ENCODE measurements around the gene ARMC7. TPM values are rescaled to one million over a fixed set of nuclear protein-coding genes. Genes with fewer than 3 reads are reported as not detected.

The ARMC7 gene
- total and polyA plus RNA-seq, 2 of the 4 experiments (the other 2 are of a cell fraction) = 1.8 to 6.9 TPM

DNA sequence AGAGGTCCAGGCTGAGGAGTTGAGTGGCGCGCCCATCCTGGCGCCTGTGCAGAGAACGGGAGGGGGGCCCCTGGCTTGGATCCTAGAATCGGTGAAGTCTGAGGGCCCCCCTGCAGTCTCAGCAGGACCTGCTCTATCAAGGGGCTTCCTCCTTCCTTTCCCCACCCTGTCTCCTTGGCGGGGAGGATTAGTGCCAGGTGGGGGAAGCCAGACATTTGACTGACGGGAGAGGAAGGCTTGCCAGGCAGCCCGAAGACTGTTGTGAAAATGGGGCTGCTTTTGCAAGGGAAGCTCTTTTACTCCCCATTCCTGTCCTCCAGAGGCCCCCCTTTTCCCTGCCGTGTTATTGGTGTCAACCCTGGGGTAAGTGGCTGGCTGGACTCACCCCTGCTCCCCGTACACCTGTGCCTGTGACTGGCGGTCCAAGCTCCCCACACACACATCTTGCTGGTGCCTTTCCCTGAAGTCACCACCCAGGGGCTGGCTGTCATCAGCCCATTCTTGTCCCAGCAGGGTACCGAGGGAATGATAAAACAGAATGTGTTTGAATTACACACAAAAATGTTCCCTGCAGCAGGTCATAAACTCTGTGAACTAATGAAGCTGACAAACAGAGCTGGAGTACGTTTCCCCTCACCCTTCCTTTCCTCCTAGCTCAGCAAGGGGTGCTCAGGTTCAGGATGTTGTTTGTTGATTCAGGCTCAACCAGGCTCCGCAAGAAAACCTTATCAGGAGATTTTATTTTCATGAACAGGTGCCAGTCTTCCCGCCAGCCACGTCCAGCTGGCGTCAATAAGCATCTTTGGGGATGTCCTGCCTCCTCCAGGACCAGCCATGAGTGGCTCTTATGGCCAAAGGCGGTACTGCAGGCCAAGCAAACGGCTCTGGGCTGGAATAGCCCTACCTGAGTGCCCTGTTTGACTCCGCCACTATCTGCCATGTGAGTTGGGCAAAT, 4.4 kb upstream of the ARMC7 start (continued):
- TF ChIP-seq, protein P1, sequence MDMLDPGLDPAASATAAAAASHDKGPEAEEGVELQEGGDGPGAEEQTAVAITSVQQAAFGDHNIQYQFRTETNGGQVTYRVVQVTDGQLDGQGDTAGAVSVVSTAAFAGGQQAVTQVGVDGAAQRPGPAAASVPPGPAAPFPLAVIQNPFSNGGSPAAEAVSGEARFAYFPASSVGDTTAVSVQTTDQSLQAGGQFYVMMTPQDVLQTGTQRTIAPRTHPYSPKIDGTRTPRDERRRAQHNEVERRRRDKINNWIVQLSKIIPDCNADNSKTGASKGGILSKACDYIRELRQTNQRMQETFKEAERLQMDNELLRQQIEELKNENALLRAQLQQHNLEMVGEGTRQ (IDR thresholded peaks at IDR 0.05; ENCODE audit: low read depth, low read length) = no peak

DNA sequence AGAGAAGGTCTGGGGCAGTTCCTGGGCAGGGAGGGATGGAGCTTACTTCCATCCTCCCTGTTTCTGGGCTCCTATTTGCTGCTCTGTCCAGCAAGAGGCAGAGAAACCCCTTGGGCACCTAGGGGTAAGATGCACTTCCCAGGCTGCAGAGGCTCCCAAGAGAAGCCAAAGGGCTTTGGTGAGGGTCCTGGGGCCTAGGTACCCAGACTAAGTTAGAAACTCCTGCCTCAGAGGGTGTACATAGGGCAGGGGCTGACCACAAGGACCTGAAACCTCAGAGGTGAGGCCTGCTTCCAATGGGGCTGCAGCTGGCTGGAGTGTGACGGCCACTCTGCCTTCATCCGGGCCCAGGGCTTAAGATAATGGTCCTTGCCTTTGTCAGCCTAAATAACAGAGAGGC, 1.6 kb upstream of the ARMC7 start:
- Histone ChIP-seq H3K4me2 (ENCODE audit: low read depth, low read length) (no peak overlapping the region), H3K9me3 (ENCODE audit: control insufficient read depth, insufficient read depth, low read length) (no peaks in the 10 kb centered on the region), H4K8ac (ENCODE audit: low read depth in 2 of 2, low read length in 2 of 2) (no peak overlapping the region), H2AK9ac (replicated peaks; ENCODE audit: low read depth, low read length, poor library complexity) (no peak overlapping the region), H3K79me1 (ENCODE audit: low read depth in 1 of 2, low read length in 2 of 2) (peaks cover 17 to 24% of the 10 kb centered on the region in 2 experiments), H3K36me3 (ENCODE audit: control insufficient read depth, insufficient read depth, low read length) (peaks cover 2% of the 10 kb centered on the region; the same call in 1 of the 2 replicates), H2BK5ac (ENCODE audit: low read depth, low read length, poor library complexity, severe bottlenecking) (no peak overlapping the region), H4K91ac (ENCODE audit: insufficient read depth, low read depth, low read length) (no peak overlapping the region), H3K27me3 (ENCODE audit: control insufficient read depth, insufficient read depth, low read length) (peaks cover 2% of the 10 kb centered on the region; the same call in 1 of the 2 replicates), H3K9ac (ENCODE audit: low read depth, low read length) (no peak overlapping the region), H3K18ac (ENCODE audit: low read depth, low read length) (no peak overlapping the region), H3K14ac (replicated peaks; ENCODE audit: low read depth, low read length) (no peak overlapping the region), H3K23ac (ENCODE audit: low read depth, low read length) (no peak overlapping the region), H4K5ac (ENCODE audit: low read depth, low read length) (no peak overlapping the region), H3K4me1 (ENCODE audit: control insufficient read depth, insufficient read depth, low read length) (0 out of 2 replicates have a peak, but pooled peaks cover 4% of the 10 kb centered on the region), H3K56ac (ENCODE audit: extremely low read depth, insufficient read depth, low read length) (no peak overlapping the region), H4K20me1 (ENCODE audit: insufficient read depth, low read length) (no peaks in the 10 kb centered on the region), H2BK20ac (ENCODE audit: low read depth, low read length) (no peak overlapping the region), H2AK5ac (ENCODE audit: low read depth, low read length) (no peak overlapping the region), H3K27ac (ENCODE audit: insufficient read depth, low read length) (no peak overlapping the region), H3K9me1 (ENCODE audit: insufficient read depth, low read length) (0 out of 2 replicates have a peak, but pooled peaks cover 5% of the 10 kb centered on the region), H2BK15ac (ENCODE audit: low read depth, low read length) (no peak overlapping the region), H3K4ac (ENCODE audit: low read depth, low read length) (no peak overlapping the region), H2BK120ac (ENCODE audit: low read depth, low read length) (no peak overlapping the region), H3K4me3 (ENCODE audit: insufficient read depth, low read depth, low read length) (no peak overlapping the region), H2AFZ (replicated peaks; ENCODE audit: low read length, poor library complexity) (no peak overlapping the region)
- POLR2A ChIA-PET (ENCODE audit: unreplicated experiment) = no interaction called here
- in situ Hi-C loops (cut with MboI; ENCODE audit: low sequenced_read_pairs) (no loop called here), intact Hi-C loops (cut with micrococcal nuclease) (loop anchor here (5.0 kb wide), 1 partner anchor 36 kb away; no protein-coding TSS in a partner anchor), dilution Hi-C loops (cut with HindIII; ENCODE audit: low sequenced_read_pairs, unreplicated experiment) (no loop called here)
- no TSS peak for BruUV-seq (replicated peaks)
- ATAC-seq (ENCODE audit: low read depth) (no peak), DNase-seq (no peak)
- CTCF ChIA-PET = interaction anchor here (1.0 kb wide), 1 partner anchor 47 kb away, joined by 3 read pairs; no protein-coding TSS in a partner anchor
- 83% methylated on average over 1 of the region's 2 CpGs; no CpG with 5 or more reads in 1 of the 2 experiments for WGBS, 2 experiments (ENCODE audit: extremely low coverage in 2 of 2, insufficient read length in 1 of 2)
- TF ChIP-seq RCOR1 (IDR thresholded peaks at IDR 0.05; ENCODE audit: insufficient replicate concordance, low read length) (no peak), POLR2A (IDR thresholded peaks at IDR 0.05; ENCODE audit: low read depth, low read length) (no peak), CEBPB (IDR thresholded peaks at IDR 0.05; ENCODE audit: low read depth, low read length) (no peak), MAZ (IDR thresholded peaks at IDR 0.05; ENCODE audit: borderline replicate concordance, low read depth, low read length) (no peak), RFX5 (IDR thresholded peaks at IDR 0.05; ENCODE audit: low read depth, low read length) (no peak), FOS (IDR thresholded peaks at IDR 0.05; ENCODE audit: low read depth, low read length) (no peak), RAD21 (IDR thresholded peaks at IDR 0.05; ENCODE audit: low read length) (no peak), BHLHE40 (IDR thresholded peaks at IDR 0.05; ENCODE audit: low read depth, low read length) (no peak), MXI1 (IDR thresholded peaks at IDR 0.05; ENCODE audit: borderline replicate concordance, low read depth, low read length) (no peak), MAFK (IDR thresholded peaks at IDR 0.05; ENCODE audit: low read depth, low read length) (no peak), SMC3 (IDR thresholded peaks at IDR 0.05; ENCODE audit: low read depth, low read length) (no peak)
- TF ChIP-seq, protein P2, sequence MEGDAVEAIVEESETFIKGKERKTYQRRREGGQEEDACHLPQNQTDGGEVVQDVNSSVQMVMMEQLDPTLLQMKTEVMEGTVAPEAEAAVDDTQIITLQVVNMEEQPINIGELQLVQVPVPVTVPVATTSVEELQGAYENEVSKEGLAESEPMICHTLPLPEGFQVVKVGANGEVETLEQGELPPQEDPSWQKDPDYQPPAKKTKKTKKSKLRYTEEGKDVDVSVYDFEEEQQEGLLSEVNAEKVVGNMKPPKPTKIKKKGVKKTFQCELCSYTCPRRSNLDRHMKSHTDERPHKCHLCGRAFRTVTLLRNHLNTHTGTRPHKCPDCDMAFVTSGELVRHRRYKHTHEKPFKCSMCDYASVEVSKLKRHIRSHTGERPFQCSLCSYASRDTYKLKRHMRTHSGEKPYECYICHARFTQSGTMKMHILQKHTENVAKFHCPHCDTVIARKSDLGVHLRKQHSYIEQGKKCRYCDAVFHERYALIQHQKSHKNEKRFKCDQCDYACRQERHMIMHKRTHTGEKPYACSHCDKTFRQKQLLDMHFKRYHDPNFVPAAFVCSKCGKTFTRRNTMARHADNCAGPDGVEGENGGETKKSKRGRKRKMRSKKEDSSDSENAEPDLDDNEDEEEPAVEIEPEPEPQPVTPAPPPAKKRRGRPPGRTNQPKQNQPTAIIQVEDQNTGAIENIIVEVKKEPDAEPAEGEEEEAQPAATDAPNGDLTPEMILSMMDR (conservative IDR thresholded peaks at IDR 0.05; ENCODE audit: low read depth, low read length) = no peak
